ENCODE results near the gene WDPCP. TPM values are rescaled to one million over a fixed set of nuclear protein-coding genes. Genes with fewer than 3 reads are reported as not detected.

Gene WDPCP
- total and polyA plus RNA-seq, 2 of the 13 experiments (the other 11 are each of a cell fraction or from before 2014, with no cell fraction given): 2.9 to 5.2 TPM

DNA sequence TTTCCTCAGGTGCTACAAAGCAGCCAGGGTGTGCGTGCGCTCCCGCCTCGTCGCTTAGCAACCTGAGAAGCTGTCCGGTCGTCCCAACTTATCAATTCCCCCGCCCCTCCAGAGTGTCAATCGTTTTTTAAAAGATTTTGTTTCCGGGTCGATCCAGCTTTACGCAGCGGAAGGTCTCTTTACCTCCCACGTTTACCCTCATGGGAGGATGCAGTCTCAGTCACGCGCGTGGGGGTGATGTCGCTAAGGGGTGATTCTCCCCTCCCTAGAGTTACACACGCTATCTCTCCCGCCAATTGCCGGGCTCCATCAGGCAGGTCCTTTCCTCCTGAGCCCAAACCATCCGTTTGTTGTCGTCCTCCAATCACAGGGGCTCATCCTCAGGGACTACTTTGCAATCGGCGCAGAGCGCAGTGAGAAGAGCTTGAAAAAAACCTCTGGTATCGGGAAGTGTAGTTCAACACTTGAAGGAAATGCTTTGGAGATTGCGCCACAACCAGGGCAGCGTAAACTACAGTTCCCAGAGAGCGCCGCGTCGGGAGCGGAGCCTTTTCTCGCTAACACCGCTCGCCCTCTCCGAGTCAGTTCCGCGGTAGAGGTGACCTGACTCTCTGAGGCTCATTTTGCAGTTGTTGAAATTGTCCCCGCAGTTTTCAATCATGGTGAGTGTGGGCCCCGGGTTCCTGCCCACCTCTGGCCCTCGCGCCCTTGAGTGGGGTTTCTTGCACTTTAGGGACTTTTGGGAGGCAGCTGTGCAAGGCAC lies at the start of gene WDPCP, which contains the start of gene MDH1 (continued):
- TF ChIP-seq, protein P1, sequence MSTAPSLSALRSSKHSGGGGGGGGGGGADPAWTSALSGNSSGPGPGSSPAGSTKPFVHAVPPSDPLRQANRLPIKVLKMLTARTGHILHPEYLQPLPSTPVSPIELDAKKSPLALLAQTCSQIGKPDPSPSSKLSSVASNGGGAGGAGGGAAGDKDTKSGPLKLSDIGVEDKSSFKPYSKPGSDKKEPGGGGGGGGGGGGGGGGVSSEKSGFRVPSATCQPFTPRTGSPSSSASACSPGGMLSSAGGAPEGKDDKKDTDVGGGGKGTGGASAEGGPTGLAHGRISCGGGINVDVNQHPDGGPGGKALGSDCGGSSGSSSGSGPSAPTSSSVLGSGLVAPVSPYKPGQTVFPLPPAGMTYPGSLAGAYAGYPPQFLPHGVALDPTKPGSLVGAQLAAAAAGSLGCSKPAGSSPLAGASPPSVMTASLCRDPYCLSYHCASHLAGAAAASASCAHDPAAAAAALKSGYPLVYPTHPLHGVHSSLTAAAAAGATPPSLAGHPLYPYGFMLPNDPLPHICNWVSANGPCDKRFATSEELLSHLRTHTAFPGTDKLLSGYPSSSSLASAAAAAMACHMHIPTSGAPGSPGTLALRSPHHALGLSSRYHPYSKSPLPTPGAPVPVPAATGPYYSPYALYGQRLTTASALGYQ (CRISPR knock-in tag; IDR thresholded peaks at IDR 0.05): no peak; the same call in 1 of the 2 replicates
- TF ChIP-seq, protein P2, sequence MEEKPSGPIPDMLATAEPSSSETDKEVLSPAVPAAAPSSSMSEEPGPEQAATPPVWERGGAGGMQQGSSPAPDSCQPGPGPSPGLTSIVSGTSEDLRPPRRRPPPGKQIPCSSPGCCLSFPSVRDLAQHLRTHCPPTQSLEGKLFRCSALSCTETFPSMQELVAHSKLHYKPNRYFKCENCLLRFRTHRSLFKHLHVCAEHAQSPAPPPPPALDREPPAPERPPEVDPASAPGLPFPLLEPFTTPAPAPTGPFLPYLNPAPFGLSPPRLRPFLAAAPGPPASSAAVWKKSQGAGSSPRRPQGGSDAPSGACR (CRISPR knock-in tag; IDR thresholded peaks at IDR 0.05): no peak; the same call in 1 of the 2 replicates
- TF ChIP-seq ZNF816 (CRISPR knock-in tag; IDR thresholded peaks at IDR 0.05; ENCODE audit: borderline replicate concordance) (peak; percentile 27), ZNF737 (CRISPR knock-in tag; IDR thresholded peaks at IDR 0.05; ENCODE audit: borderline replicate concordance) (peak; percentile 86; the same call in 1 of the 2 replicates), SRF (IDR thresholded peaks at IDR 0.05; ENCODE audit: low read depth, low read length) (peak; percentile 58; the same call in 1 of the 2 replicates), MIXL1 (CRISPR knock-in tag; IDR thresholded peaks at IDR 0.05) (peak; percentile 83; the same call in 1 of the 2 replicates), ZNF552 (CRISPR knock-in tag; IDR thresholded peaks at IDR 0.05; ENCODE audit: borderline replicate concordance) (no peak), KLF13 (CRISPR knock-in tag; IDR thresholded peaks at IDR 0.05) (peak; percentile 81; the same call in 1 of the 2 replicates), TP53 (CRISPR knock-in tag; conservative IDR thresholded peaks at IDR 0.05) (peak; percentile 14; the same call in 1 of the 2 replicates), JUN (CRISPR knock-in tag; IDR thresholded peaks at IDR 0.05) (0 out of 2 replicates have a peak, but pooled peaks have one; percentile 10)
- TF ChIP-seq, protein P3, sequence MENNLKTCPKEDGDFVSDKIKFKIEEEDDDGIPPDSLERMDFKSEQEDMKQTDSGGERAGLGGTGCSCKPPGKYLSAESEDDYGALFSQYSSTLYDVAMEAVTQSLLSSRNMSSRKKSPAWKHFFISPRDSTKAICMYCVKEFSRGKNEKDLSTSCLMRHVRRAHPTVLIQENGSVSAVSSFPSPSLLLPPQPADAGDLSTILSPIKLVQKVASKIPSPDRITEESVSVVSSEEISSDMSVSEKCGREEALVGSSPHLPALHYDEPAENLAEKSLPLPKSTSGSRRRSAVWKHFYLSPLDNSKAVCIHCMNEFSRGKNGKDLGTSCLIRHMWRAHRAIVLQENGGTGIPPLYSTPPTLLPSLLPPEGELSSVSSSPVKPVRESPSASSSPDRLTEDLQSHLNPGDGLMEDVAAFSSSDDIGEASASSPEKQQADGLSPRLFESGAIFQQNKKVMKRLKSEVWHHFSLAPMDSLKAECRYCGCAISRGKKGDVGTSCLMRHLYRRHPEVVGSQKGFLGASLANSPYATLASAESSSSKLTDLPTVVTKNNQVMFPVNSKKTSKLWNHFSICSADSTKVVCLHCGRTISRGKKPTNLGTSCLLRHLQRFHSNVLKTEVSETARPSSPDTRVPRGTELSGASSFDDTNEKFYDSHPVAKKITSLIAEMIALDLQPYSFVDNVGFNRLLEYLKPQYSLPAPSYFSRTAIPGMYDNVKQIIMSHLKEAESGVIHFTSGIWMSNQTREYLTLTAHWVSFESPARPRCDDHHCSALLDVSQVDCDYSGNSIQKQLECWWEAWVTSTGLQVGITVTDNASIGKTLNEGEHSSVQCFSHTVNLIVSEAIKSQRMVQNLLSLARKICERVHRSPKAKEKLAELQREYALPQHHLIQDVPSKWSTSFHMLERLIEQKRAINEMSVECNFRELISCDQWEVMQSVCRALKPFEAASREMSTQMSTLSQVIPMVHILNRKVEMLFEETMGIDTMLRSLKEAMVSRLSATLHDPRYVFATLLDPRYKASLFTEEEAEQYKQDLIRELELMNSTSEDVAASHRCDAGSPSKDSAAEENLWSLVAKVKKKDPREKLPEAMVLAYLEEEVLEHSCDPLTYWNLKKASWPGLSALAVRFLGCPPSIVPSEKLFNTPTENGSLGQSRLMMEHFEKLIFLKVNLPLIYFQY (CRISPR knock-in tag; IDR thresholded peaks at IDR 0.05; ENCODE audit: borderline replicate concordance): peak; percentile 46; the same call in 1 of the 2 replicates
- TF ChIP-seq, protein P4, sequence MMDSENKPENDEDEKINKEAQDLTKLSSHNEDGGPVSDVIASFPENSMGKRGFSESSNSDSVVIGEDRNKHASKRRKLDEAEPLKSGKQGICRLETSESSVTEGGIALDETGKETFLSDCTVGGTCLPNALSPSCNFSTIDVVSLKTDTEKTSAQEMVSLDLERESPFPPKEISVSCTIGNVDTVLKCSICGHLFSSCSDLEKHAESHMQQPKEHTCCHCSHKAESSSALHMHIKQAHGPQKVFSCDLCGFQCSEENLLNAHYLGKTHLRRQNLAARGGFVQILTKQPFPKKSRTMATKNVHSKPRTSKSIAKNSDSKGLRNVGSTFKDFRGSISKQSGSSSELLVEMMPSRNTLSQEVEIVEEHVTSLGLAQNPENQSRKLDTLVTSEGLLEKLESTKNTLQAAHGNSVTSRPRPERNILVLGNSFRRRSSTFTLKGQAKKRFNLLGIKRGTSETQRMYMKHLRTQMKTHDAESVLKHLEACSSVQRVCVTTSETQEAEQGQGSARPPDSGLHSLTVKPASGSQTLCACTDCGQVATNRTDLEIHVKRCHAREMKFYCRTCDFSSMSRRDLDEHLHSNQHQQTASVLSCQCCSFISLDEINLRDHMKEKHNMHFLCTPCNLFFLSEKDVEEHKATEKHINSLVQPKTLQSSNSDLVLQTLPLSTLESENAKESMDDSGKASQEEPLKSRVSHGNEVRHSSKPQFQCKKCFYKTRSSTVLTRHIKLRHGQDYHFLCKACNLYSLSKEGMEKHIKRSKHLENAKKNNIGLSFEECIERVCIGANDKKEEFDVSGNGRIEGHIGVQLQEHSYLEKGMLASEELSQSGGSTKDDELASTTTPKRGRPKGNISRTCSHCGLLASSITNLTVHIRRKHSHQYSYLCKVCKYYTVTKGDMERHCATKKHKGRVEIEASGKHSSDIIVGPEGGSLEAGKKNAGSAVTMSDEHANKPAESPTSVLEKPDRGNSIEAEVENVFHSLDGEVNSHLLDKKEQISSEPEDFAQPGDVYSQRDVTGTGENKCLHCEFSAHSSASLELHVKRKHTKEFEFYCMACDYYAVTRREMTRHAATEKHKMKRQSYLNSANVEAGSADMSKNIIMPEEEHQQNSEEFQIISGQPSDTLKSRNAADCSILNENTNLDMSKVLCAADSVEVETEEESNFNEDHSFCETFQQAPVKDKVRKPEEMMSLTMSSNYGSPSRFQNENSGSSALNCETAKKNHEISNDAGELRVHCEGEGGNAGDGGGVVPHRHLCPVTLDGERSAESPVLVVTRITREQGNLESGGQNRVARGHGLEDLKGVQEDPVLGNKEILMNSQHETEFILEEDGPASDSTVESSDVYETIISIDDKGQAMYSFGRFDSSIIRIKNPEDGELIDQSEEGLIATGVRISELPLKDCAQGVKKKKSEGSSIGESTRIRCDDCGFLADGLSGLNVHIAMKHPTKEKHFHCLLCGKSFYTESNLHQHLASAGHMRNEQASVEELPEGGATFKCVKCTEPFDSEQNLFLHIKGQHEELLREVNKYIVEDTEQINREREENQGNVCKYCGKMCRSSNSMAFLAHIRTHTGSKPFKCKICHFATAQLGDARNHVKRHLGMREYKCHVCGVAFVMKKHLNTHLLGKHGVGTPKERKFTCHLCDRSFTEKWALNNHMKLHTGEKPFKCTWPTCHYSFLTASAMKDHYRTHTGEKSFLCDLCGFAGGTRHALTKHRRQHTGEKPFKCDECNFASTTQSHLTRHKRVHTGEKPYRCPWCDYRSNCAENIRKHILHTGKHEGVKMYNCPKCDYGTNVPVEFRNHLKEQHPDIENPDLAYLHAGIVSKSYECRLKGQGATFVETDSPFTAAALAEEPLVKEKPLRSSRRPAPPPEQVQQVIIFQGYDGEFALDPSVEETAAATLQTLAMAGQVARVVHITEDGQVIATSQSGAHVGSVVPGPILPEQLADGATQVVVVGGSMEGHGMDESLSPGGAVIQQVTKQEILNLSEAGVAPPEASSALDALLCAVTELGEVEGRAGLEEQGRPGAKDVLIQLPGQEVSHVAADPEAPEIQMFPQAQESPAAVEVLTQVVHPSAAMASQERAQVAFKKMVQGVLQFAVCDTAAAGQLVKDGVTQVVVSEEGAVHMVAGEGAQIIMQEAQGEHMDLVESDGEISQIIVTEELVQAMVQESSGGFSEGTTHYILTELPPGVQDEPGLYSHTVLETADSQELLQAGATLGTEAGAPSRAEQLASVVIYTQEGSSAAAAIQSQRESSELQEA (CRISPR knock-in tag; IDR thresholded peaks at IDR 0.05; ENCODE audit: not compliant biosample characterization): peak; percentile 23

Data from HepG2 (cell line).